Measurements from ENCODE around the gene FAM163B.

- TF ChIP-seq ZNF398 (tag by site-specific recombination; IDR thresholded peaks at IDR 0.05) (no peak), CTCF (tag by site-specific recombination; IDR thresholded peaks at IDR 0.05) (no peak), ZNF660 (tag by site-specific recombination; IDR thresholded peaks at IDR 0.05) (no peak), ZNF416 (tag by site-specific recombination; IDR thresholded peaks at IDR 0.05) (no peak), ZBTB20 (tag by site-specific recombination; IDR thresholded peaks at IDR 0.05) (no peak), REST (tag by site-specific recombination; IDR thresholded peaks at IDR 0.05) (no peak), ZNF518A (tag by site-specific recombination; conservative IDR thresholded peaks at IDR 0.05; ENCODE audit: low read depth) (no peak), ZNF488 (tag by site-specific recombination; IDR thresholded peaks at IDR 0.05) (no peak), ZNF133 (tag by site-specific recombination; IDR thresholded peaks at IDR 0.05) (no peak), SP2 (tag by site-specific recombination; IDR thresholded peaks at IDR 0.05) (no peak), PBX3 (CRISPR knock-in tag; IDR thresholded peaks at IDR 0.05) (no peak)
Observed at GRCh38 chr9:133536080-133536479, 73.1 kb downstream of the FAM163B start.
